SK-N-SH treated with all-trans-retinoic acid at 6 μM for 48 hours (cell line): ENCODE measurements around the gene ATP9A.

Experiments
- ATAC-seq: fragments of 200-7000 bp; cut with Tn5 transposase; 3 replicates; pipeline ENCODE4 v1.9.1; 2020; ENCODE audit warnings: mild to moderate bottlenecking, moderate library complexity
- BACH2 ChIP-seq: fragments of 250-450 bp; sonication (Bioruptor Pico); IDR thresholded peaks from 2 replicates; pipeline ENCODE4 v1.9.0; 2021; ENCODE audit warnings: mild to moderate bottlenecking, borderline replicate concordance
- CSDC2 ChIP-seq: fragments of 250-450 bp; sonication (Bioruptor Pico); IDR thresholded peaks from 2 replicates; pipeline ENCODE4 v1.5.0; 2020; ENCODE audit warnings: mild to moderate bottlenecking, moderate library complexity
- ESRRG ChIP-seq: fragments of 250-450 bp; sonication (Bioruptor Pico); IDR thresholded peaks from 2 replicates; pipeline ENCODE4 v1.6.1; 2021; ENCODE audit warnings: mild to moderate bottlenecking
- GLIS3 ChIP-seq: fragments of 250-450 bp; sonication (Bioruptor Pico); IDR thresholded peaks from 2 replicates; pipeline ENCODE4 v1.5.0; 2020; ENCODE audit warnings: mild to moderate bottlenecking, moderate library complexity
- OSR1 ChIP-seq: fragments of 250-450 bp; sonication (Bioruptor Pico); IDR thresholded peaks from 2 replicates; pipeline ENCODE4 v1.8.0; 2022; ENCODE audit warnings: moderate library complexity, mild to moderate bottlenecking, inconsistent platforms
- PATZ1 ChIP-seq: fragments of 250-450 bp; sonication (Bioruptor Pico); IDR thresholded peaks from 2 replicates; pipeline ENCODE4 v1.8.0; 2020; ENCODE audit warnings: mild to moderate bottlenecking, moderate library complexity, borderline replicate concordance
- PPARA ChIP-seq: fragments of 250-450 bp; sonication (Bioruptor Pico); IDR thresholded peaks from 2 replicates; pipeline ENCODE4 v1.5.0; 2020; ENCODE audit warnings: mild to moderate bottlenecking, borderline replicate concordance
- RARB ChIP-seq: fragments of 250-450 bp; sonication (Bioruptor Pico); IDR thresholded peaks from 2 replicates; pipeline ENCODE4 v1.8.0; 2021; ENCODE audit warnings: mild to moderate bottlenecking, moderate library complexity
- SNAI2 ChIP-seq: fragments of 250-450 bp; sonication (Bioruptor Pico); IDR thresholded peaks from 2 replicates; pipeline ENCODE4 v1.5.0; 2020; ENCODE audit warnings: mild to moderate bottlenecking, moderate library complexity
- TCF4 ChIP-seq: fragments of 250-450 bp; sonication (Bioruptor Pico); IDR thresholded peaks from 2 replicates; pipeline ENCODE4 v1.8.0; 2021; ENCODE audit warnings: mild to moderate bottlenecking, moderate library complexity, borderline replicate concordance
- TOX ChIP-seq: fragments of 250-450 bp; sonication (Bioruptor Pico); IDR thresholded peaks from 2 replicates; pipeline ENCODE4 v1.8.0; 2021; ENCODE audit warnings: mild to moderate bottlenecking, moderate library complexity, borderline replicate concordance
- ZC3H10 ChIP-seq: fragments of 250-450 bp; sonication (Bioruptor Pico); IDR thresholded peaks from 2 replicates; pipeline ENCODE4 v1.5.1; 2021; ENCODE audit warnings: mild to moderate bottlenecking, moderate library complexity
- ZFP3 ChIP-seq: fragments of 250-450 bp; sonication (Bioruptor Pico); IDR thresholded peaks from 2 replicates; pipeline ENCODE4 v1.5.0; 2020; ENCODE audit warnings: mild to moderate bottlenecking, moderate library complexity
- ZFP30 ChIP-seq: fragments of 450-650 bp; formaldehyde crosslinking; IDR thresholded peaks from 2 replicates; pipeline ENCODE4 v1.5.0; 2022; ENCODE audit warnings: mild to moderate bottlenecking, moderate library complexity
- ZNF565 ChIP-seq: fragments of 450-650 bp; formaldehyde crosslinking; conservative IDR thresholded peaks from 2 replicates; pipeline ENCODE4 v1.5.0; 2020; ENCODE audit warnings: low read depth, mild to moderate bottlenecking, moderate library complexity
- ZNF70 ChIP-seq: fragments of 450-650 bp; formaldehyde crosslinking; IDR thresholded peaks from 2 replicates; pipeline ENCODE4 v1.5.0; 2020; ENCODE audit warnings: mild to moderate bottlenecking, moderate library complexity
- ZNF8 ChIP-seq: fragments of 450-650 bp; formaldehyde crosslinking; IDR thresholded peaks from 2 replicates; pipeline ENCODE4 v1.5.0; 2020; ENCODE audit warnings: mild to moderate bottlenecking, moderate library complexity
- TF ChIP-seq, protein P1 (sequence below): fragments of 250-450 bp; sonication (Bioruptor Pico); IDR thresholded peaks from 2 replicates; pipeline ENCODE4 v1.5.0; 2020; ENCODE audit warnings: mild to moderate bottlenecking, moderate library complexity
- TF ChIP-seq, protein P2 (sequence below): fragments of 250-450 bp; sonication (Bioruptor Pico); IDR thresholded peaks from 2 replicates; pipeline ENCODE4 v1.5.1; 2021; ENCODE audit warnings: mild to moderate bottlenecking, moderate library complexity
- TF ChIP-seq, protein P3 (sequence below): fragments of 250-450 bp; sonication (Bioruptor Pico); IDR thresholded peaks from 2 replicates; pipeline ENCODE4 v1.5.1; 2020; ENCODE audit warnings: low read depth, mild to moderate bottlenecking, moderate library complexity

ATP9A gene

GRCh38 chr20:51574248-51575033, 193.7 kb downstream of the ATP9A start:
- TF ChIP-seq PATZ1 (no peak), PPARA (no peak), TCF4 (CRISPR knock-in tag) (no peak), ZNF565 (no peak), RARB (CRISPR knock-in tag) (no peak), ZNF8 (no peak), CSDC2 (CRISPR knock-in tag) (no peak)
- TF ChIP-seq, protein P1, sequence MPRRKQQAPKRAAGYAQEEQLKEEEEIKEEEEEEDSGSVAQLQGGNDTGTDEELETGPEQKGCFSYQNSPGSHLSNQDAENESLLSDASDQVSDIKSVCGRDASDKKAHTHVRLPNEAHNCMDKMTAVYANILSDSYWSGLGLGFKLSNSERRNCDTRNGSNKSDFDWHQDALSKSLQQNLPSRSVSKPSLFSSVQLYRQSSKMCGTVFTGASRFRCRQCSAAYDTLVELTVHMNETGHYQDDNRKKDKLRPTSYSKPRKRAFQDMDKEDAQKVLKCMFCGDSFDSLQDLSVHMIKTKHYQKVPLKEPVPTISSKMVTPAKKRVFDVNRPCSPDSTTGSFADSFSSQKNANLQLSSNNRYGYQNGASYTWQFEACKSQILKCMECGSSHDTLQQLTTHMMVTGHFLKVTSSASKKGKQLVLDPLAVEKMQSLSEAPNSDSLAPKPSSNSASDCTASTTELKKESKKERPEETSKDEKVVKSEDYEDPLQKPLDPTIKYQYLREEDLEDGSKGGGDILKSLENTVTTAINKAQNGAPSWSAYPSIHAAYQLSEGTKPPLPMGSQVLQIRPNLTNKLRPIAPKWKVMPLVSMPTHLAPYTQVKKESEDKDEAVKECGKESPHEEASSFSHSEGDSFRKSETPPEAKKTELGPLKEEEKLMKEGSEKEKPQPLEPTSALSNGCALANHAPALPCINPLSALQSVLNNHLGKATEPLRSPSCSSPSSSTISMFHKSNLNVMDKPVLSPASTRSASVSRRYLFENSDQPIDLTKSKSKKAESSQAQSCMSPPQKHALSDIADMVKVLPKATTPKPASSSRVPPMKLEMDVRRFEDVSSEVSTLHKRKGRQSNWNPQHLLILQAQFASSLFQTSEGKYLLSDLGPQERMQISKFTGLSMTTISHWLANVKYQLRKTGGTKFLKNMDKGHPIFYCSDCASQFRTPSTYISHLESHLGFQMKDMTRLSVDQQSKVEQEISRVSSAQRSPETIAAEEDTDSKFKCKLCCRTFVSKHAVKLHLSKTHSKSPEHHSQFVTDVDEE (CRISPR knock-in tag) = no peak
- TF ChIP-seq, all 23 proteins: peak for 0
- ATAC-seq = no peak

DNA sequence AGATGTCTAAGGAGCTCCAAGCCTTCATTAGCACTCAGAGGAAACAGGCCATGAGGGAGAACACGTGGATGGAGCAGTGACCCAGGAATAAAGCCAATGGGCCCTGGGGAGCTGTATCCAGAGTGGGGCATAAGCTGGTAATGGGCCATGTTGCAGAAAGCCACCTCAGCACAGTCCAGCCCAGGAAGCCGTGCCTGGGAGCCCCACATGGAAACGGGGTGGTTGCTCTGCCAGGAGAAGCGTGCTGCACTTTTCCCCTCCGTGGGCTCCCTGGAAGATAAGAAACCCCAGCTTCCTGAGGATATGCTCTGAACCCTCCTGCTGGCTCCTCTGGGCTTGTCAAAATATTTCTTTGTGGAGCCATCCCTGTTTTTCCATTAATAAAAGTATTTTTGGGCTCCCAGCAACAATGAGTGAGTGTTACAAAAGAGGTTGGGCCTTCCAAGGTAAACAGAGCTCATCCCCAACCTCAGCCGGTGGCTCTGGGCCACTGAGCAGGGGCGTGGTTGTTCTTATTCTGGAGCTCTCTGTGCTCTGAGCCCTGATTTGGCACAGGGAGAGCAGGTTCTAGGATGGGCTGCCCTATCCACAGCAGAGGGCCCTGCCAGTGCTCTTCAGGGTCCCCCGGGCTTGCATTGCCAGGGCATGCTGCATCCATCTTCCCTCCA, 194.5 kb downstream of the ATP9A start:
- no peak for ATAC-seq
- TF ChIP-seq SNAI2 (CRISPR knock-in tag) = no peak
- no peak for TF ChIP-seq CSDC2 (CRISPR knock-in tag)
- TF ChIP-seq ZNF70 (CRISPR knock-in tag) = no peak
- TF ChIP-seq TOX (CRISPR knock-in tag) = no peak

DNA sequence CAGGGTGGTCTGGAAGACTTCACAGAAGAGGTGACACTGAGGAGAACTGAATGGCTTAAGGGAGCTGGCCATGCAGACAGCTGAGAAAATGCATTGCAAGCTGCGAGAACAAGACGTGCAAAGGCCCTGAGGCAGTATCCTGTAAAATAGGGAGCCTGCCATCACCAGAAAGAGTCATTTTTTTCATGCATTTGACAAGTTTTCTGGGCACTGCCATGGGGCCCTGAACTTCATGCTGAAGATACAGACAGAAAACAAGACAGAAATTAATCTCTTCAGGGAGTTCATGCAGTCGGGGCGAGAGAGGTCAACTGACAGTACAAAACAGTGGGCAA, 196.8 kb downstream of the ATP9A start:
- ATAC-seq = no peak
- TF ChIP-seq, protein P2, sequence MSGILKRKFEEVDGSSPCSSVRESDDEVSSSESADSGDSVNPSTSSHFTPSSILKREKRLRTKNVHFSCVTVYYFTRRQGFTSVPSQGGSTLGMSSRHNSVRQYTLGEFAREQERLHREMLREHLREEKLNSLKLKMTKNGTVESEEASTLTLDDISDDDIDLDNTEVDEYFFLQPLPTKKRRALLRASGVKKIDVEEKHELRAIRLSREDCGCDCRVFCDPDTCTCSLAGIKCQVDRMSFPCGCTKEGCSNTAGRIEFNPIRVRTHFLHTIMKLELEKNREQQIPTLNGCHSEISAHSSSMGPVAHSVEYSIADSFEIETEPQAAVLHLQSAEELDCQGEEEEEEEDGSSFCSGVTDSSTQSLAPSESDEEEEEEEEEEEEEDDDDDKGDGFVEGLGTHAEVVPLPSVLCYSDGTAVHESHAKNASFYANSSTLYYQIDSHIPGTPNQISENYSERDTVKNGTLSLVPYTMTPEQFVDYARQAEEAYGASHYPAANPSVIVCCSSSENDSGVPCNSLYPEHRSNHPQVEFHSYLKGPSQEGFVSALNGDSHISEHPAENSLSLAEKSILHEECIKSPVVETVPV (CRISPR knock-in tag) = no peak
- no peak for TF ChIP-seq SNAI2 (CRISPR knock-in tag)
- no peak for TF ChIP-seq ESRRG (CRISPR knock-in tag)
- TF ChIP-seq, protein P3, sequence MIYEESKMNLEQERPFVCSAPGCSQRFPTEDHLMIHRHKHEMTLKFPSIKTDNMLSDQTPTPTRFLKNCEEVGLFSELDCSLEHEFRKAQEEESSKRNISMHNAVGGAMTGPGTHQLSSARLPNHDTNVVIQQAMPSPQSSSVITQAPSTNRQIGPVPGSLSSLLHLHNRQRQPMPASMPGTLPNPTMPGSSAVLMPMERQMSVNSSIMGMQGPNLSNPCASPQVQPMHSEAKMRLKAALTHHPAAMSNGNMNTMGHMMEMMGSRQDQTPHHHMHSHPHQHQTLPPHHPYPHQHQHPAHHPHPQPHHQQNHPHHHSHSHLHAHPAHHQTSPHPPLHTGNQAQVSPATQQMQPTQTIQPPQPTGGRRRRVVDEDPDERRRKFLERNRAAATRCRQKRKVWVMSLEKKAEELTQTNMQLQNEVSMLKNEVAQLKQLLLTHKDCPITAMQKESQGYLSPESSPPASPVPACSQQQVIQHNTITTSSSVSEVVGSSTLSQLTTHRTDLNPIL (CRISPR knock-in tag) = no peak
- TF ChIP-seq ZNF8 = no peak
- no peak for TF ChIP-seq ZNF70 (CRISPR knock-in tag)
- TF ChIP-seq, protein P1 (CRISPR knock-in tag) = no peak
- TF ChIP-seq CSDC2 (CRISPR knock-in tag) = no peak

- no peak; the same call in 2 of the 3 replicates for ATAC-seq
- TF ChIP-seq ZFP3 (CRISPR knock-in tag) (no peak), GLIS3 (CRISPR knock-in tag) (no peak), OSR1 (CRISPR knock-in tag) (no peak), RARB (CRISPR knock-in tag) (no peak), ZC3H10 (no peak), ZFP30 (CRISPR knock-in tag) (no peak), BACH2 (CRISPR knock-in tag) (no peak)
- TF ChIP-seq, protein P1 (CRISPR knock-in tag) = no peak
These were observed 197.3 kb downstream of the ATP9A start for GRCh38 chr20:51570739-51571459.
